Measurements from ENCODE around the gene S100Z.
"Not testable (repeated sequence)": the region's sequence is repeated elsewhere in the genome, so short reads cannot be mapped to it uniquely, and the experiment has no call there.

Gene S100Z

DNA sequence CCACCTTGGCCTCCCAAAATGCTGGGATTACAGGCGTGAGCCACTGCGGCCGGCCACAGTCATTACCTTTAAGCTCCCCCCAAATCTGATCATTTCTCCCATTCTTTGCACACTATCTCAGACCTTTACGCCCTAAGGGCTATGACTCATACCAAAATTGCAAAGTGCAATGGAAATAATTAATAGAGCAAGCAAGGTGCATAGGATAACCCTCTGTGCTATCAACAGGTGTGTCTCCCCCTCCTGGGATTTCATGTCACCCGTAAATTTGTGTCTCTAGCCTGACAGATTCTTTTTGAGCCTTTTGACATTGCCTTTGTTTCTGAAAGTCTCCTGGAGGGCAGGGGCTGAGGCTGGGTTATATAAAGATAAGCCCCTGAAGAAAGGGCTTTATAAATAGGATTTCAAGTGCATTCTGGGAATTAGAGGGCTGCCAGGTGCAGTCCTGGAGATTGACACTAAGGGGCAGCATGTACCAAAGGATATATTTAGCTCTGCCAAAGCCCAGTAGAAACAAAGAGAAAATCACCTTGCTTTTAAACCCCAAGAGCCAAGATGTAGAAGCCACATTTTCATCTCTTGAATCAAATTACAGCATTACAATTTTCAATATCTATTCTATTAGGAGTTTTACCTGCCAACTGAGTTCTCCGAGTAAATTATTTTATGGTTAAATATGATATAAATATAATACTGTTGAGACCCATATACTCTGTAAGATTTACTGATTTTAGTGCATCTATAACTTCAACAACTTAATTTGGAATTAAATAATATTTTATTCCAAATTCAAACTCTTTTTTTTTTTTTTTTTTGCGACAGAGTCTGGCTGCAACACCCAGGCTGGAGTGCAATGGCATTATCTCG is 18.2 kb downstream of the S100Z start:
- Mint-ChIP-seq H3K27ac (no peak overlapping the region), H3K4me1 (ENCODE audit: low read depth in 2 of 2) (no peaks in the 10 kb centered on the region), H3K9me3 (no peaks in the 10 kb centered on the region), H3K27me3 (peaks cover 0 to 7% of the 10 kb centered on the region in 2 donors), H3K36me3 (ENCODE audit: insufficient read depth) (peaks cover 2% of the 10 kb centered on the region), H3K4me3 (no peak overlapping the region)
- ATAC-seq (replicated peaks) (peak; percentile 76), DNase-seq (peak; percentile 36 to 59 (median 42))

DNA sequence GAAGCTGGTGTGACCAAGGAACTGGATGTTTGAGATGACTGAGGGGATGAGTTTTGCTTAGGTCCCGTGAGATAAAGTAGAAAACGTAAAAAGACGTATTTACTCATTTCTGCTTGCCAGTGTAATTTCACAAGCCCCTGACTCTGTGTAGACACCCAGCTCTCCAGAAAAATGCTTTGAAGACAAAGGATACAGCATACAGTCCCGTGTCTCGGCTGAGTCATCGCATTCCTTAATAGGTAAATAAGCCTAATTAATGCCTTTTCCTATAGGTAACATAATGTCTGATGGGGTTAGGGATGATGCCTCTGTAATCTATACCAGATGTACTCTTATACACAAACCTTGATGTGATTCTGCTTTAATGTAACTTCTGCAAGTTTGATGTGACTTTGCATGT is 20.2 kb downstream of the S100Z start:
- peaks cover 0 to 7% of the 10 kb centered on the region in 2 donors for H3K27me3 Mint-ChIP-seq
- peaks cover 2% of the 10 kb centered on the region for H3K36me3 Mint-ChIP-seq (ENCODE audit: insufficient read depth)
- no peak overlapping the region for H3K4me3 Mint-ChIP-seq
- no peaks in the 10 kb centered on the region for H3K4me1 Mint-ChIP-seq (ENCODE audit: low read depth in 2 of 2)
- H3K27ac Mint-ChIP-seq, result no peak overlapping the region
- H3K9me3 Mint-ChIP-seq, result no peaks in the 10 kb centered on the region
- no peak for DNase-seq
- ATAC-seq (replicated peaks), result no peak

DNA sequence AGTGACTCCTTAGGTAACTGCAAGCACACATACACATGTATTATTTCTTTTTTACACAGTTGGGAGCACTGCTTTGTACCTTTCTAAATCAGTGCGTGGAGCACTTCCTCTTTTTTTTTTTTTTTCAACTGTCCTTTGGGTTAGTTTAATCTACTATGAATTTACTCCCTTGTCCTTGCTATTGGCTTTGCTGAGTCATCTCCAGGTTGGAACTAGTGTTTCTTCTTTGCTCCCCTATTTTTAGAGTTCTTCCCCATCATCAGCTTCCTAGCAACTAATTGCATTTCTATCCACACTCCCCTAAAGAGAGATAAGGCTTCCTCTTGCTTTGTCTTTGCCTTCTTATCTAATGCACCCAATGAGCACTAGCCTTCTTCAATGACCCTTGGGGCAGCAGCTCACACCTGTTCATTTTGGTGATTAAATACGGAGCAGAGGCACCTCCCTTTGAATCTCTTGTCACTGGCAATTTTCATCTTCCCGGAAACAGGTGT is 24.3 kb downstream of the S100Z start:
- Mint-ChIP-seq H3K4me3 (no peak overlapping the region), H3K27me3 (peaks cover 0 to 8% of the 10 kb centered on the region in 2 donors), H3K36me3 (ENCODE audit: insufficient read depth) (no peaks in the 10 kb centered on the region), H3K4me1 (ENCODE audit: low read depth in 2 of 2) (no peaks in the 10 kb centered on the region), H3K9me3 (no peaks in the 10 kb centered on the region), H3K27ac (no peak overlapping the region)
- DNase-seq (no peak), ATAC-seq (replicated peaks) (no peak)

DNA sequence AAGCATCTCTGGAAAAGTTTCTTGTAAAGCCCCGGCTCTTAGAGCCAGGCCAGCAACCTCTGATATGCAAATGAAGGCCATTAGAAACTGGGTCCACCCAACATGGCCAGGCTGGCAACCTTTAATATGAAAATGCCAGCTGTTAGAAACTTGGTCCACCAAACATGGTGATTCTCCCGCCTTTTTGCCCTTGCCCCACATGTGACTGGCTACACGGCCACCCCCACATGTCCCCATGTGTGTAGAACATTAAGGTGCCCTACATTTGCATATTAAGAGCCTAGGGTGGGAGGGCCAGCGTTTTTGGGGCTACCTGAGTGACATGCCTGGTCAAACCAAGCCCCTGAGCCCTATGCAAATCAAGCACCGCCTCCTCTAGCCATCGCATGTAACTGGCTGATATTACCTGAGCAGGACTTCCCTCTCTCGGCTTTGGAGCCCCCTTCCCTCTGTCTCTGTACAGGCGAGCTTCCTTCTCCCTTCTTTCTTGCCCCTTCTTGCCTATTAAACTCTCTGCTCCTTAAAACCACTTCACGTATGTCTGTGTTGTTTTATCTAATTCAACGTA is 39.0 kb downstream of the S100Z start:
- Mint-ChIP-seq H3K36me3 (ENCODE audit: insufficient read depth) (no peaks in the 10 kb centered on the region), H3K4me1 (ENCODE audit: low read depth in 2 of 2) (no peaks in the 10 kb centered on the region), H3K4me3 (no peak overlapping the region), H3K27me3 (peaks cover 31 to 47% of the 10 kb centered on the region in 2 donors), H3K27ac (no peak overlapping the region), H3K9me3 (no peaks in the 10 kb centered on the region)
- DNase-seq (no peak), ATAC-seq (replicated peaks) (no peak)

DNA sequence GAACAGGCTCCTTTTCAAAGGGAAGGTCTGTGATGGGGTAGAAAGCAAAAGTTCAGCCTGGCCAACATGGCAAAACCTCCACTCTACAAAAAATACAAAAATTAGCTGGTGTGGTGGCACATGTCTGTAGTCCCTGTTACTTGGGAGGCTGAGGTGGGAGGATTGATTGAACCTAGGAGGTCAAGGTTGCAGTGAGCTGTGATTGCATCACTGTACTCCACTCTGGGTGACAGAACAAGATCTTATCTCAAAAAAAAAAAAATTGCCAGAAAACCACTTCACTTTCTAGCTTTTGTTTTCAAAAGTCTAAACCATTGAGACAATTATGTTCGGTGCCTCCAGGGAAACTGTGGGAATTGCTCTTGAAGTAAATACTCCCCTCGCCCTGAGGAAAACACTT is 43.5 kb downstream of the S100Z start:
- Mint-ChIP-seq H3K36me3 (ENCODE audit: insufficient read depth) (peaks cover 2% of the 10 kb centered on the region), H3K27me3 (peaks cover 32 to 36% of the 10 kb centered on the region in 2 donors), H3K27ac (no peak overlapping the region), H3K4me1 (ENCODE audit: low read depth in 2 of 2) (no peaks in the 10 kb centered on the region), H3K9me3 (no peaks in the 10 kb centered on the region), H3K4me3 (no peak overlapping the region)
- no peak for ATAC-seq (replicated peaks)
- no peak for DNase-seq

DNA sequence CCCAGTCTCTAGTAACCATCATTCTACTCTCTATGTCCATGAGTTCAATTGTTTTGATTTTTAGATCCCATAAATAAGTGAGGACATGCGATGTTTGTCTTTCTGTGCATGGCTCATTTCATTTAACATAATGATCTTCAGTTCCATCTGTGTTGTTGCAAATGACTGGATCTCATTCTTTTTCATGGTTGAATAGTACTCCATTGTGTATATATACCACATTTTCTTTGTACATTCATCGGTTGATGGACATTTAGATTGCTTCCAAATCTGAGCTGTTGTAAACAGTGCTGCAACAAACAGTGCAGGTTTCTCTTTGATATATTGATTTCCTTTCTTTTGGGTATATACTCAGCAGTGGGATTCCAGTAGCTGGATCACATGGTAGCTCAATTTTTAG is 46.4 kb downstream of the S100Z start:
- no peaks in the 10 kb centered on the region for H3K4me1 Mint-ChIP-seq (ENCODE audit: low read depth in 2 of 2)

DNA sequence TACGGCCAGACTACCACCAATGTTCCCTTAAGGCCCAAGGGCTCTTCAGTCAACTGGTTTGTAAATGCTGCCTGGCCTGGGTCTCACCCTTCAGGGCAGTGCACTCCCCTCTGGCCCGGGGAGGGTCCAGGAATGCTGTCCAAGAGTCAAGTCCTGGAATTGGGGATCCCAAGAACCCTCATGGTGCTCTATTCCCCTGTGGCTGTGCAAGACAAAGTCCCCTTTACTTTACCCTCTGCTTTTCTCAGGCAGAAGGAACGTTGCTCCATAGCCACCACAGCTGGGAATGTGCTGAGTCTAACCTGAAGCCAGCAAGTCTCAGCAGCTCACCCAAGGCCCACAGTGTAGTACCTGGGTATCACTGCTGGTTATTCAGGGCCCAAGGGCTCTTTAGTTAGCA is 51.7 kb downstream of the S100Z start:
- Mint-ChIP-seq H3K4me3 (no peak overlapping the region), H3K4me1 (ENCODE audit: low read depth in 2 of 2) (no peaks in the 10 kb centered on the region), H3K9me3 (peaks cover 0 to 4% of the 10 kb centered on the region in 2 donors), H3K27ac (no peak overlapping the region), H3K36me3 (ENCODE audit: insufficient read depth) (peaks cover 5% of the 10 kb centered on the region), H3K27me3 (peaks cover 6 to 26% of the 10 kb centered on the region in 2 donors)
- DNase-seq (no peak), ATAC-seq (replicated peaks) (no peak)

More for the DNA sequence above, 46.4 kb downstream of the S100Z start:
- Mint-ChIP-seq H3K27ac (no peak overlapping the region), H3K36me3 (ENCODE audit: insufficient read depth) (peaks cover 2% of the 10 kb centered on the region), H3K27me3 (peaks cover 29 to 40% of the 10 kb centered on the region in 2 donors), H3K9me3 (peaks cover 0 to 4% of the 10 kb centered on the region in 2 donors), H3K4me3 (no peak overlapping the region)
- ATAC-seq (replicated peaks) (no peak), DNase-seq (no peak)

DNA sequence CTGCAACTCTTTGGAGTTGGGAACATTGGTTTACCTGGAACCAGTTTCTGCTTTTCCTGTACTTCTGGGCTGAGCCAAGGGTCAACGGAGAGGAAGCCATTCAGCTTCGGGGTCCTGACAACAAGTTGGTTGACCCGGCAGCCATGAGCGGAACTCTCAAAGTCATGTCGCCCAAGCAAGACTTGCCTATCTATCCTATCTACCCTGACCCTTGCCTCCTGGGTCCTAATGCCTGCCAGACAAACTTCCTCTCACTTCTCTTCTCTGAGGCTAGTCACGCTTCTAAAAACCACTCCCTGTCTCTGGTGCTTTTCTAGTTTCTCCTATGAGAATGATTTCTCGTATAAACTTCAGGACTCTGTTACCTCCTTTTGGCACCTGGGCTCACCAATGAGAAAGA is 58.4 kb downstream of the S100Z start:
- Mint-ChIP-seq H3K4me3 (no peak overlapping the region), H3K27me3 (peaks cover 20 to 24% of the 10 kb centered on the region in 2 donors), H3K36me3 (ENCODE audit: insufficient read depth) (peaks cover 5% of the 10 kb centered on the region), H3K27ac (no peak overlapping the region), H3K4me1 (ENCODE audit: low read depth in 2 of 2) (no peaks in the 10 kb centered on the region), H3K9me3 (no peaks in the 10 kb centered on the region)
- ATAC-seq (replicated peaks) (no peak), DNase-seq (no peak)

DNA sequence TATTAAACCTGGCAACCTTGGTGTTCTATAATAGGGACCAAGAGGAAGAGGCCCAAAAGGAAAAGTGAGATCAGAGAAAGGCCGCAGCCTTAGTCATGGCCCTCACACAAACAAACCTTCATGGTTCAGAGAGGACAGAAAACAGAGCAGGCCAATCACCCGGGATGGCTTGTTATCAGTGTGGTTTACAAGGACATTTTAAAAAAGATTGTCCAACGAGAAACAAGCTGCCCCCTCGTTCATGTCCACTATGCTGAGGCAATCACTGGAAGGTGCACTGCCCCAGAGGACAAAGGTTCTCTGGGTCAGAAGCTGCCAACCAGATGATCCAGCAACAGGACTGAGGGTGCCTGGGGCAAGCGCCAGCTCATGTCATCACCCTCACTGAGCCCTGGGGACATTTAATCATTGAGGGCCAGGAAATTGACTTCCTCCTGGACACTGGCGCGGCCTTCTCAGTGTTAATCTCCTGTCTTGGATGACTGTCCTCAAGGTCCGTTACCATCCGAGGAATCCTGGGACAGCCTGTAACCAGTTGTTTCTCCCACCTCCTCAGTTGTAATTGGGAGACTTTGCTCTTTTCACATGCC is 60.6 kb downstream of the S100Z start:
- not testable (repeated sequence) for ATAC-seq (replicated peaks); DNase-seq; H3K4me3 Mint-ChIP-seq; H3K4me1 Mint-ChIP-seq (ENCODE audit: low read depth in 2 of 2); H3K36me3 Mint-ChIP-seq (ENCODE audit: insufficient read depth); H3K9me3 Mint-ChIP-seq; H3K27ac Mint-ChIP-seq
- peaks cover 20 to 24% of the 10 kb centered on the region in 2 donors for H3K27me3 Mint-ChIP-seq

DNA sequence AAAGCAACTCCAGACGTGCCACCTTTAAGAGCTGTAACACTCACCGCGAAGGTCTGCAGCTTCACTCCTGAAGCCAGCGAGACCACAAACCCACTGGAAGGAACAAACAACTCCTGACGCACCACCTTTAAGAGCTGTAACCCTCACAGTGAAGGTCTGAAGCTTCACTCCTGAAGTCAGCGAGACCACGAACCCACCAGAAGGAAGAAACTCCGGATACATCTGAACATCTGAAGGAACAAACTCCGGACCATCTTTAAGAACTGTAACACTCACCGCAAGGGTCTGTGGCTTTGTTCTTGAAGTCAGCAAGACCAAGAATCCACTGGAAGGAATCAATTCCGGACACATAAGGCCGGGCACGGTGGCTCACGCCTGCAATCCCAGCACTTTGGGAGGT is 64.9 kb downstream of the S100Z start:
- not testable (repeated sequence) for ATAC-seq (replicated peaks); H3K4me1 Mint-ChIP-seq (ENCODE audit: low read depth in 2 of 2); H3K27me3 Mint-ChIP-seq; H3K36me3 Mint-ChIP-seq (ENCODE audit: insufficient read depth); H3K9me3 Mint-ChIP-seq; DNase-seq; H3K4me3 Mint-ChIP-seq; H3K27ac Mint-ChIP-seq

DNA sequence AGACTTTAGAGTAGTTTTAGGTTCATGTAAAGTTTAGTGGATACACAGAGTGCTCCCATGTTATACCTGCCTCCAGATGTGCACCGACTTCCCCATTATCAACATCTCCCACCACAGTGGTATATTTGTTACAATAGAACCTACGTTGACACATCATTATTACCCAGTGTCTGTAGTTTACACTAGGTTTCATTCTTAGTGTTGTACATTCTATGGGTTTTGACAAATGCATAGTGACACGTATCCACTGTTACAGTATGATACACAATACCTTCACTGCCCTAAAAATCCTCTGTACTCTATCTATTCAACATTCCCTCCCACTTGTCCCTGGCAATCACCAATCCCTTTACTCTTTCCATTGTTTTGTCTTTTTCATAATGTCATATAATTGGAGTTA is 68.7 kb downstream of the S100Z start:
- H3K27ac Mint-ChIP-seq, result no peak overlapping the region
- no peak for DNase-seq

DNA sequence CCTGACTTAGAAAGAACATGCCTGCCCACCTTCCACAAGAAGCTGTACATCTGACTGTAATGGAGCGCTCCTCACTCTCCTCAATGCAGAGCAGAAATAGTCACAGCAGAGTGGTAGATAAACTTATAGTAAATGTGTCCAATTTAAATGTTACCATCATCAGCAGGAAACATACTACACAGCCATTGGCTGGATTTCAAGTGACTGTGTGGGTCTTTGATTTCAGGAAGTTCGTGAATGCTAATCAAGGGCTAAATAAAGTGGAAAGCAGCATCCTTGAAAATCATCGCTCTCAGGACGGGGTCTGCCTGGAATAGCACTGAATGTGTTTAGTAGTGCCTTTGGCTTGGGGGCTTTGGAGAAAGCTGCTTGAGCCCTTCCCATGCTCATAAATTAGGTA is 70.7 kb downstream of the S100Z start:
- H3K36me3 Mint-ChIP-seq (ENCODE audit: insufficient read depth), result no peaks in the 10 kb centered on the region
- no peak overlapping the region for H3K27ac Mint-ChIP-seq
- no peak overlapping the region for H3K4me3 Mint-ChIP-seq
- DNase-seq, result no peak
- H3K4me1 Mint-ChIP-seq (ENCODE audit: low read depth in 2 of 2), result no peaks in the 10 kb centered on the region
- H3K9me3 Mint-ChIP-seq, result no peaks in the 10 kb centered on the region
- ATAC-seq (replicated peaks), result no peak
- peaks cover 11 to 14% of the 10 kb centered on the region in 2 donors for H3K27me3 Mint-ChIP-seq

More for the DNA sequence above, 68.7 kb downstream of the S100Z start:
- Mint-ChIP-seq H3K4me1 (ENCODE audit: low read depth in 2 of 2) (no peaks in the 10 kb centered on the region), H3K9me3 (no peaks in the 10 kb centered on the region), H3K36me3 (ENCODE audit: insufficient read depth) (peaks cover 3% of the 10 kb centered on the region), H3K4me3 (no peak overlapping the region), H3K27me3 (peaks cover 0 to 14% of the 10 kb centered on the region in 2 donors)
- ATAC-seq (replicated peaks), result no peak

DNA sequence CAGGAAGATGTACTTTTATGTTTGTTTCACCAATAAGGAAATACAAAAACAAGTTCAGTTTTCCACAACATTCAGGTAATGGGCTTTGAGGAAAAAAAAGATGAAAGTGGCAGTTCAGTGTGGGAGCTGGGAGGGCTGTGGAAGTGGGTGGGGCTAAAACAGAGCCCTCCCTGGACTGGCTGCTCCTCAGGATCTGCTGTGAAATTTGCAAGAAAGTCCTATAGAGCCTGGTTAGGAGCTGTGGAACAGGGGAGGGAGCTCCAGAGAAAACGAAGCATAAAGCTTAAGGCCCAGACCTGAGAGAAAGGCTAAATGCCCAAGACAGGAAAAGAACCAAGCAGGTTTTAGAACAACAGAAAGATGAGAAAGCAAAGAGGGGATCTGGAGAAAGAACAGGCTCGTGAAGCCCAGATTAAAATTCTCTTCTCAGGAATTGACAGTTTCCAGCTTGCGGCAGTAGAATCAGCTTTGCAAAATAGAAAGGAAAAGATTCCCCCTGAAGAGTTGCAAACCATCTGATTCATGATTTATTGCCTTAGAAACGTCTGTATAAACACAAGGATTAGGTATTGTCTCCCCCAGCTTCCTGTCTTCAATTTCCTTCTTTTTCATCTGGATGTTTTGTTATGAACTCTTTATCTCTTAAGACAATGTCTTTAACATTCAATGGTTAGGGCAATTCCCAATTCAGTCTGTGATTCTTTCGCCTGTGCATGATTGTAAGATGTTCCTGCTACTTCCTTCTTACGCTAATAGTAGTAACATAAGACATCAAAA is 76.7 kb downstream of the S100Z start:
- no peaks in the 10 kb centered on the region for H3K9me3 Mint-ChIP-seq
- no peak for DNase-seq
- H3K4me3 Mint-ChIP-seq, result no peak overlapping the region
- no peaks in the 10 kb centered on the region for H3K4me1 Mint-ChIP-seq (ENCODE audit: low read depth in 2 of 2)
- ATAC-seq (replicated peaks), result no peak
- no peaks in the 10 kb centered on the region for H3K36me3 Mint-ChIP-seq (ENCODE audit: insufficient read depth)
- H3K27ac Mint-ChIP-seq, result no peak overlapping the region
- H3K27me3 Mint-ChIP-seq, result peaks cover 12 to 35% of the 10 kb centered on the region in 2 donors

Data from effector memory CD8-positive, alpha-beta T cell (primary cell).